Measurements from ENCODE around the gene IMMP2L. TPM values are rescaled to one million over a fixed set of nuclear protein-coding genes. Genes with fewer than 3 reads are reported as not detected.

The IMMP2L gene
- total RNA-seq, 1 experiment from 2014 or later, result 8.8 TPM

- ATAC-seq (no peak), DNase-seq (ENCODE audit: low read depth, low spot score) (peak; percentile 12)
- Histone ChIP-seq H3K27ac (ENCODE audit: low read length) (no peak overlapping the region), H3K36me3 (ENCODE audit: control insufficient read depth, insufficient read depth, low read length) (no peaks in the 10 kb centered on the region), H3K4me3 (ENCODE audit: low read depth in 2 of 2, low read length in 2 of 2) (no peak overlapping the region), H3K27me3 (ENCODE audit: control insufficient read depth, insufficient read depth, low read length) (no peaks in the 10 kb centered on the region), H3K4me1 (ENCODE audit: control insufficient read depth, insufficient read depth, low read length) (no peaks in the 10 kb centered on the region), H3K9me3 (ENCODE audit: control insufficient read depth, insufficient read depth, low read depth, low read length) (no peaks in the 10 kb centered on the region)
- in situ Hi-C loops (cut with HindIII; ENCODE audit: low pct_unique_long_range_greater_than_20kb, low sequenced_read_pairs) (no loop called here), intact Hi-C loops (cut with micrococcal nuclease; ENCODE audit: unreplicated experiment) (no loop called here)
- no TSS peak for BruUV-seq (replicated peaks)
- TF ChIP-seq POLR2AphosphoS5 (IDR thresholded peaks at IDR 0.05; ENCODE audit: low read depth, low read length) (no peak), SIN3A (IDR thresholded peaks at IDR 0.05; ENCODE audit: borderline replicate concordance, insufficient read depth, low read depth, low read length) (no peak), REST (IDR thresholded peaks at IDR 0.05; ENCODE audit: insufficient read depth in 1 of 2, low read depth in 2 of 2, low read length in 1 of 2) (no peak), TCF7L2 (IDR thresholded peaks at IDR 0.05; ENCODE audit: low read depth, low read length) (no peak)
- TF ChIP-seq, protein P1, sequence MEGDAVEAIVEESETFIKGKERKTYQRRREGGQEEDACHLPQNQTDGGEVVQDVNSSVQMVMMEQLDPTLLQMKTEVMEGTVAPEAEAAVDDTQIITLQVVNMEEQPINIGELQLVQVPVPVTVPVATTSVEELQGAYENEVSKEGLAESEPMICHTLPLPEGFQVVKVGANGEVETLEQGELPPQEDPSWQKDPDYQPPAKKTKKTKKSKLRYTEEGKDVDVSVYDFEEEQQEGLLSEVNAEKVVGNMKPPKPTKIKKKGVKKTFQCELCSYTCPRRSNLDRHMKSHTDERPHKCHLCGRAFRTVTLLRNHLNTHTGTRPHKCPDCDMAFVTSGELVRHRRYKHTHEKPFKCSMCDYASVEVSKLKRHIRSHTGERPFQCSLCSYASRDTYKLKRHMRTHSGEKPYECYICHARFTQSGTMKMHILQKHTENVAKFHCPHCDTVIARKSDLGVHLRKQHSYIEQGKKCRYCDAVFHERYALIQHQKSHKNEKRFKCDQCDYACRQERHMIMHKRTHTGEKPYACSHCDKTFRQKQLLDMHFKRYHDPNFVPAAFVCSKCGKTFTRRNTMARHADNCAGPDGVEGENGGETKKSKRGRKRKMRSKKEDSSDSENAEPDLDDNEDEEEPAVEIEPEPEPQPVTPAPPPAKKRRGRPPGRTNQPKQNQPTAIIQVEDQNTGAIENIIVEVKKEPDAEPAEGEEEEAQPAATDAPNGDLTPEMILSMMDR (IDR thresholded peaks at IDR 0.05), result no peak
- ChIA-PET CTCF (no interaction called here), POLR2A (interaction anchor here (0.7 kb wide), 1 partner anchor 256 kb away, joined by 7 read pairs; no protein-coding TSS in a partner anchor)
Measured at GRCh38 chr7:111498391-111499007, 63.8 kb downstream of the IMMP2L start.

- no peak overlapping the region for H3K27ac ChIP-seq (ENCODE audit: low read length)
- H3K4me3 ChIP-seq (ENCODE audit: low read depth in 2 of 2, low read length in 2 of 2), result no peak overlapping the region
- in situ Hi-C loops (cut with HindIII; ENCODE audit: low pct_unique_long_range_greater_than_20kb, low sequenced_read_pairs) (no loop called here), intact Hi-C loops (cut with micrococcal nuclease; ENCODE audit: unreplicated experiment) (no loop called here)
- DNase-seq (ENCODE audit: low read depth, low spot score) (no peak), ATAC-seq (no peak)
- H3K4me1 ChIP-seq (ENCODE audit: control insufficient read depth, insufficient read depth, low read length), result no peaks in the 10 kb centered on the region
- no TSS peak for BruUV-seq (replicated peaks)
- no peaks in the 10 kb centered on the region for H3K9me3 ChIP-seq (ENCODE audit: control insufficient read depth, insufficient read depth, low read depth, low read length)
- no peaks in the 10 kb centered on the region for H3K36me3 ChIP-seq (ENCODE audit: control insufficient read depth, insufficient read depth, low read length)
- POLR2A ChIA-PET, result interaction anchor here (0.6 kb wide), 1 partner anchor 501 kb away, joined by 3 read pairs; no protein-coding TSS in a partner anchor
- TF ChIP-seq SIN3A (IDR thresholded peaks at IDR 0.05; ENCODE audit: borderline replicate concordance, insufficient read depth, low read depth, low read length), result no peak
- TF ChIP-seq, protein P1 (IDR thresholded peaks at IDR 0.05), result no peak
- H3K27me3 ChIP-seq (ENCODE audit: control insufficient read depth, insufficient read depth, low read length), result no peaks in the 10 kb centered on the region
- CTCF ChIA-PET, result no interaction called here
Measured at GRCh38 chr7:111495173-111495810, 67.0 kb downstream of the IMMP2L start.
